Thyroid gland (tissue), 4 donors: ENCODE results near the gene TTBK1.

ENCODE experiments used
- CTCF ChIP-seq, 6 experiments: fragments of 200-600 bp in 3 of 6; fragments of 450-650 bp in 3 of 6; sonication (generic) in 3 of 6; IDR thresholded peaks; one replicate each; pipeline ENCODE4 v1.5.1; 2016 to 2019; ENCODE audit warnings: antibody characterized with exemption in 6 of 6, mild to moderate bottlenecking in 2 of 6, inconsistent platforms in 1 of 6, moderate library complexity in 1 of 6
- POLR2A ChIP-seq, 2 donors: fragments of 450-650 bp; IDR thresholded peaks; one replicate each; pipeline ENCODE4 v1.6.1; 2017; ENCODE audit warnings: antibody characterized with exemption in 2 of 2, mild to moderate bottlenecking in 2 of 2, moderate library complexity in 1 of 2

DNA sequence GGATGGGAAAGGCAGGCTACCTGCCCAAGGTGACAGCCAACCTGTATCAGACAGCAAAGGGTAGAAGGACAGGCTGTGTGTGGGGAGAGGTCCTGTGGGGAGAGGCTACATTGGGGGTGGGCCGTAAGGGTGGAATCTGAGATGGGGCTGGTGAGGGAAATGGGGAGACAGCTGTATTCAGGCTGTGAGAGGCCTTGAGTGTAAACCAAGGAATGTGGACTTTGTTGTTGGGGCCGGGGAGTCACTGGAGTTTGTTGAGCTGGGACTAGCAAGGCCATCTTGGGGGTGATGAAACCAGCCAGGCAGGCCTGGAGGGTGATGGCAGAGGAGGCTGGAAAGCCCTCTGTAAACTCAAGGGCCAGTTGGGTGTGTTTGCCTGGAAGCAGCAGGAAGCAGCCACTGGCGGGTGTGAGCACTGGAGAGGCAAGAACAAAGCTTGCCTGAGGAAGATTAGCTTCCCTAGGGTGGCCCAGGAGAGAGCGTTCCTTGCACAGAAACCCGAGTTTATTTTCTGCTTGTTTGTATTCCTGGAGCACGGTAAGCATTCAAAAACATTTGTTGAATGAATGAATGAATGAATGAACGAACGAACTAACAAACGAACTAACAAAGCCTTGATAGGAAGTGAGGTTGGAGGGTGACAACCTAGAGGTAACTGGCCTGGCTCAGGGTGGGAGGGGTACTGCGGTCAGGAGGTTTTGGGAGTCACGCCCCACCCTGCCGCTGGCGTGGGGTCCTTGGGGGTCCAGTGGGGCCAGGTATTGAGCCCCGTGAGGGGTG is 18.9 kb downstream of the TTBK1 start:
- TF ChIP-seq POLR2A (IDR thresholded peaks at IDR 0.05) (no peak), CTCF (IDR thresholded peaks at IDR 0.05) (no peak)
